HG03175 (cell line): Measurements from ENCODE around the gene GDF7.
"Not testable (repeated sequence)": the region's sequence is repeated elsewhere in the genome, so short reads cannot be mapped to it uniquely, and the experiment has no call there.

Experiments used
- ATAC-seq: cut with Tn5 transposase; IDR thresholded peaks from one replicate; pipeline ENCODE4 v1.9.1; 2021; ENCODE audit warnings: mild to moderate bottlenecking, moderate library complexity; ENCODE audit not compliant: unreplicated experiment

Gene GDF7

DNA sequence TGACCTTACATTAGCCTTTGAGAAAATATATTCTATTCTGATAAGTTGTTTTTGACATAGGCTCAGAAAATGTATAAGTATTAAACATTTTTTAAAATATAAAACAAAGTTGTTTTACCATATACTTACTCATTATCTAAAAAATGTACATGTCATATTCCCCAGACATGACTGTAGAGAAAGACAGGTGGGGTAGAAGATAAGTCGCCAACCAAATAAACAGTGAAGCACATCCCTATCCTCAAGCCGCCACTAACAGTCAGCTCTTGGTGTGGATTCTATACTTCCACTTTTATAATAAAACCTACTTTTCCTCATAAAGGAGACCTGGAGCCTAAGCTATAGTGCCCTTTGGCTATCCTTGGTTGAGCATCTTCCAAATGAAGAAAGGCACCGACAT lies 26.4 kb downstream of the GDF7 start:
- ATAC-seq = no peak

- ATAC-seq = no peak
These were observed 29.4 kb downstream of the GDF7 start for GRCh38 chr2:20696366-20696765.

GRCh38 chr2:20697322-20697934 lies 30.5 kb downstream of the GDF7 start:
- no peak for ATAC-seq

DNA sequence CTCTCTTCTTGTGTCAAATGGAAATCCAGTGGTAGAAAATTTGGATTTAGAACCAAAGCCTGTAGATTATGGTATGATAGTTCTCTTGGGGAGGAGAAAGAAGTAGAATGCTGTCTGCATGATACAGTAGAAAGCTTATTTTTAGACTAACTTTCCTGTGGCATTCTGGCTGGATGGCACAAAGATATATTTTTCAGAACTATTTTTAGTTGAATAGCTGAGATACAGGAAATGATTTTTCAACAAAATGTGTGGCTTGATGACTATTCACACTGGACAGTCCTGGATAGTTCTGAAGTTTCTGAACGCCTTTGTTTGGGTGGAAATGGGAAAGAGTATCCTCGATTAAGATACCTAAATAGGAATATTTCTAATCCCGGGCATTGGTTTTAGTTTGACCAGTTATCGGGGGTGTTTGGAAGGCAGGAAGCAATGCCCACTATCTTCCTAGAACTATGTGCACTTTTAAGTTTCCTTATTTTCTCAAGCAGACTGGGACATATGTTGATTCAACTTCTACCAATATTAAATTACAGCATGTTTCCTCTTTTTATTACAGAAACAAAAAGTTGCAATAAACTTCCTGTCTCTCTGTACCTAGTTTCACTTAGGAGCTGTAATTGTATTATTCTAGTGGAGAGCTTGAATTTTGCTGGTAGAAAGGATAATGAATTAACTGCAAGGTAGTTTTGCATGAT lies 32.1 kb downstream of the GDF7 start:
- peak; percentile 52 for ATAC-seq

DNA sequence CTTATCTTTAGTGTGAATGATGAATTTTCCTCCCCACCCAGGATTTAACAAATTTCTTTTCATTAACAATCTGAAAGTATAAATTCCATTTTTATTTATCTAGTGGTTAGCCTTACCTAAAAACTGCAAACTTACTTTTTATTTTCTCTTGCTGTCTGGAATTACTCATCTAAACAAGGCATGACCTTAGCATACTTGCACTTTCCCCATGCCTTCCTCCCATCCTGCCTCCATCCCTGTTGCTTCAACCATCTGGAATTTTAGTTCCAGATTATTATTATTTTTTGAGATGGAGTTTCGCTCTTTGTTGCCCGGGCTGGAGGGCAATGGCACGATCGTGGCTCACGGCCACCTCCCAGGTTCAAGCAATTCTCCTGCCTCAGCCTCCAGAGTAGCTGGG lies 35.6 kb downstream of the GDF7 start:
- ATAC-seq = no peak

GRCh38 chr2:20704886-20705285 lies 37.9 kb downstream of the GDF7 start:
- ATAC-seq = no peak

GRCh38 chr2:20706217-20706616 lies 39.3 kb downstream of the GDF7 start:
- no peak for ATAC-seq

DNA sequence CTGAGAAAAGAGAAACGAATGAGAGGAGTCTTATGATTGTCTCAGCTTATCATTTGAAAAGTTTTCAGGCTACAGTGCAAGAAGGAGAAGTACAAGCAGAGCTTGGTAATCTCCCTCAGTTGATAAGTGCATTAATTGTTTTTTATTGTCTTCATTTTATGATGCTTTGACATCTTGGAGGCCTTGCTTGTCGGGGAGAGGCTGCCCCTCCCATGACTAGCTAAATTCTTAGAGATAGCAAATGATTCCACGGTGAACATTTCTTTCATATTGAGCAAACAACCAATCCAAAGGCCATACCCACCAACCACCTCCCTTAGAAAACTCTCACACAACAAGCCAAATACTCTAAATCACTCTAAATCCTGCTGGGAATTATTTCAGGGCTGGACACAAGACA lies 39.8 kb downstream of the GDF7 start:
- no peak for ATAC-seq

- ATAC-seq = no peak
These were observed 40.7 kb downstream of the GDF7 start for GRCh38 chr2:20707601-20708000.

- ATAC-seq = not testable (repeated sequence)
These were observed 44.7 kb downstream of the GDF7 start for GRCh38 chr2:20711641-20712040.

DNA sequence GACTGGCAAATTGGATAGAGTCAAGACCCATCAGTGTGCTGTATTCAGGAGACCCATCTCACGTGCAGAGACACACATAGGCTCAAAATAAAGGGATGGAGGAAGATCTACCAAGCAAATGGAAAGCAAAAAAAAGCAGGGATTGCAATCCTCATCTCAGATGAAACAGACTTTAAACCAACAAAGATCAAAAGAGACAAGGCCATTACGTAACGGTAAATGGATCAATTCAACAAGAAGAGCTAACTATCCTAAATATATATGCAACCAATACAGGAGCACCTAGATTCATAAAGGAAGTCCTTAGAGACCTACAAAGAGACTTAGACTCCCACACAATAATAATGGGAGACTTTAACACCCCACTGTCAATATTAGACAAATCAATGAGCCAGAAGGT lies 46.6 kb downstream of the GDF7 start:
- ATAC-seq = not testable (repeated sequence)

GRCh38 chr2:20714412-20714811 lies 47.5 kb downstream of the GDF7 start:
- not testable (repeated sequence) for ATAC-seq

GRCh38 chr2:20716164-20716563 lies 49.2 kb downstream of the GDF7 start:
- not testable (repeated sequence) for ATAC-seq

DNA sequence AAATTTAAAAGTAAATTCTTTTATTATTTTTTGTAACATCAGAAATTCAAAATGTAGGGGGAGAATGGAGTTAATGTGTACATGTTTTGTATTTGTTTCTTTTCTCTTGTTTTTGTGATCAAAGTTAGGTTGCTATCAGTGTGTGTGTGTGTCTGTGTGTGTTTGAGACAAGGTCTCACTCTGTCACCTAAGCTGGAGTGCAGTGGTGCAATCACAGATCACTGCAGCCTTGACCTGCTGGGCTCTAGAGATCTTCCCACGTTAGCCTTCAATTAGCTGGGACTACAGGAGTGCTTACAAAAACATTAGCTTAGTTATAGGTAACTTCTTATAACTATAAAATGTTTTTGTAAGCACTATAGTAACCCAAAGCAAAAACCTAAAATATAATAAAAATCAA lies 50.7 kb downstream of the GDF7 start:
- no peak for ATAC-seq

DNA sequence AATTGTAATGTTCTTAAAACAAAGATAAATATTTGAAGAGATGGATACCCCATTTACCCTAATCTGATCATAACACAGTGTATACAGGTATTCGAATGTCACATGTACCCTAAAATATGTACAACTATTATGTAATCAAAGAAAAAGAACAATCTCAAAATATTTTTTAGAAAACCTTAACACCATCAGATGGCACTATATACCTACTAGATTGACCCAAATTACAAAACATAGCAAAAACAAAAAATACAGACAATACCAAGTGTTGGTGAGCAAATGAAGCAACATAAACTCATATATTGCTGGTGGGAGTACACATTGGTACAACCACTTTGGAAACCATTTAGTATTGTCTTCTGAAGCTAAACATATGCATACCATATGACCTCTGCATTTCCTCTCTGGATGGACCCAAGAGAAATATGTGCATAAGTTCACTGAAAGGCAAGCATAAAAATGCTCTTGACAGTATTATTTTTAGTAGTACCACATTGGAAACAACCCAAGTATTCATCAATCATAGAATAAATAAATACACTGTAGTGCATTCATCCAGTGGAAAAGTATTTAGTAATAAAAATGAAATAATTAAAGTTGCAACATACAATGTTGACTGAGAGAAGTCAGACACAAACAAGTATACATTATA lies 55.8 kb downstream of the GDF7 start:
- ATAC-seq = no peak

DNA sequence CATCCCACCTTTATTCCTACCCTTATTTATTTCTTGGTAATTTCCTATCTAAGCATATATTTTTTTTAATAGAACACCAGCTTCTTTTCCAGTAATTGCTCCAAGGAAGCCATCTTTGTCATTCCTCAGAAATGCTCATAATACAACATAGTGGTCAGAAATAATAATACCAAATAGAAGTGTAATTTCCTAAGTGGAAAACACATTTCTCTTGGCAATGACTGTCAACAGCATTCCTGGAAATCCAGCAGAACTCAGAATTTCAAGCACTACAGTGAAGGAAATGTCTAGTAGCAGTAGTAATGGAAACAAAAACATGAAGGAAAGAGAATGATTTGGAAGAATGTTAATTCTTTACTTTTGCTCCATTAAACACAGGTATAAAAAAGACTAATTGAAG lies 56.6 kb downstream of the GDF7 start:
- no peak for ATAC-seq

DNA sequence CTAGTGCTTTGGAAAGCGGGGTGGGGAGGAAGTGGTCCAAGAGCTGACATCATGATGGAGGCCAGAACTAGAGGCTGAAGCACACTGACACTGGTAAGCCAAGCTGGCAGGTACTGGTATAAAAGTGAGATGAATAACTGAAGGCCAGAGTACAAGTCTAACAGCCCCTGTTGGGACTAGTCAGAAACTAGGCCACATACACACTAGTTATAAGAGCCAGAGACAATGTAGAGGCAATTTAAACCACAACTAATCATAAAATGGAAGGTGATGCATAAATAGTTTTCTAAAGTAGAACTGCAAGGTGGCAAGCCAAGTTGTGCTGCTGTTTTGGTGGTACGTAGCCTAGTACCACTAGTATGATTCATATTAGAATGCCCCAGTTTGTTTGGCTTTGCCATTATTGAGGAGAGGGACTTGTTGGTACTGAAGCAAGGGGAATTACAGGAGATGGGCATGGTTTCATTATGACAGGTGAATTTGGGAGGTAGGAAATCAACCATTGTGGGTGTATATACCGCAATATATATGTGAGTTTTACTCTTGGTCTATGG lies 57.6 kb downstream of the GDF7 start:
- ATAC-seq = no peak

GRCh38 chr2:20725782-20726181 lies 58.8 kb downstream of the GDF7 start:
- ATAC-seq = no peak

- ATAC-seq = no peak
These were observed 60.0 kb downstream of the GDF7 start for GRCh38 chr2:20726913-20727312.

GRCh38 chr2:20728114-20728758 lies 61.3 kb downstream of the GDF7 start:
- ATAC-seq = no peak
